Memory B cell (primary cell): ENCODE data around the gene LAMB1.
"Not testable (repeated sequence)": the region's sequence is repeated elsewhere in the genome, so short reads cannot be mapped to it uniquely, and the experiment has no call there.

Experiments
- ATAC-seq: fragments of 150-1000 bp; cut with Tn5 transposase; 2 replicates; pipeline ENCODE4 v1.10.0; 2021; ENCODE audit warnings: low read depth, mild to moderate bottlenecking, moderate library complexity
- DNase-seq, 2 donors: peaks; one replicate each; pipeline ENCODE4 v3.0.0; 2022; ENCODE audit warnings: low spot score in 2 of 2
- H3K27ac Mint-ChIP-seq: one replicate; pipeline ENCODE4 v1.8.0; 2022; ENCODE audit warnings: mild to moderate bottlenecking, moderate library complexity, mixed read lengths
- H3K27me3 Mint-ChIP-seq: one replicate; pipeline ENCODE4 v1.8.0; 2022; ENCODE audit warnings: mixed read lengths
- H3K36me3 Mint-ChIP-seq: one replicate; pipeline ENCODE4 v1.8.0; 2022; ENCODE audit warnings: mild to moderate bottlenecking, mixed read lengths
- H3K4me1 Mint-ChIP-seq: one replicate; pipeline ENCODE4 v1.8.0; 2022; ENCODE audit warnings: mixed read lengths
- H3K4me3 Mint-ChIP-seq: one replicate; pipeline ENCODE4 v1.8.0; 2022; ENCODE audit warnings: mild to moderate bottlenecking, moderate library complexity, mixed read lengths
- H3K9me3 Mint-ChIP-seq: one replicate; pipeline ENCODE4 v1.8.0; 2022; ENCODE audit warnings: mixed read lengths

LAMB1 gene

DNA sequence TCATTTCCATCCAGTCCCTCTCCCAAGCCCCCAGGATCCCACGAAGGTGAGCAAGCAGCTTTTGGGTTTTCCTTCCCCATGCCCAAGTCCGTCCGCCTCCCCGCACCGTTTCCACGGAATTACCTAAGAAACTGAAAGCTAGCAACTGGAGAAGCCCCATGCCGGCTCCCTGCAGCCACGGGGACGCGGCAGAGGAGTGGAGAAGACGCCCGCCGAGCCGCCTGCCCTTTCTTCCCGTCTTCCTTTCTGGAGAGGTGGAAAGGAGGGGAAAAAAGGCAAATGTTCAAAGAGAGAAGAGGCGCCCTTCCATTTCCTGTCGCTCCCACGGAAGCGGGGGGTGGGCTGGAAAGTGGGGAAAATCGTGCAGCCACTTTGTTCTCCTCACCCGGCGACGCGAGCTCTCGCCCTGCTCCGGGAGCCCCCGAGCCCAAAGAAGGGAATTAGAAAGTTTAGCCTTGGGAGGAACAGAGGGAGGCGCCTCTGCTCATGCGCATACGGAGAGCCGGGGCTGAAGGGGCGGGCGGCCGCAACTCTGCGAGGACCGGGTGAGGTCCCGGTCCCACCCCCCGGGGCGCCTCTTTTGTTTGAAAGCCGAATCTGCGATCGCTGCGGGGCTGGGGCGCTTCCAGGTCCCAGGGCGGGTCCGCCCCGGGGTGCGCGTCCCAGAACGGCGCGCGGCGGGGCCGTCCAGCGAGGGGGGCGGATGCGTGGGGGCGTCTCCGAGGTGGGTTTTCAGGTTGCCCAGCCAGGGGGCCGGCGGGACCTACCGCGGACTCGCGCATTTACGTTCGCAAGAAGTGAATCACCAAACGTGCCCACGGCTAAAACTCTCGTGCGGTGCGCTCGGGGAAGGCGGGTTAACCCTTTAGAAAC lies at the start of gene LAMB1:
Gene LAMB1 (minus strand): TSS at position 436 of the 873 bp plus-strand sequence. CDS start 276 bp downstream, at position 160.
- H3K27ac Mint-ChIP-seq = no peak within 1 kb of the TSS
- DNase-seq = no peak
- H3K4me3 Mint-ChIP-seq = peak within 1 kb of the TSS; percentile 71
- H3K9me3 Mint-ChIP-seq = no peaks in the 10 kb centered on the region
- H3K36me3 Mint-ChIP-seq = peaks cover 3% of the 10 kb centered on the region
- peaks cover 7% of the 10 kb centered on the region for H3K4me1 Mint-ChIP-seq
- peaks cover 25% of the 10 kb centered on the region for H3K27me3 Mint-ChIP-seq
- no peak for ATAC-seq

GRCh38 chr7:108051454-108051853 lies 48.5 kb upstream of the LAMB1 start:
- Mint-ChIP-seq H3K36me3 (no peaks in the 10 kb centered on the region), H3K9me3 (no peaks in the 10 kb centered on the region), H3K27me3 (no peaks in the 10 kb centered on the region), H3K27ac (no peak overlapping the region), H3K4me3 (no peak overlapping the region), H3K4me1 (peaks cover 9% of the 10 kb centered on the region)
- DNase-seq (no peak), ATAC-seq (no peak)

- Mint-ChIP-seq H3K36me3 (no peaks in the 10 kb centered on the region), H3K27ac (no peak overlapping the region), H3K4me3 (no peak overlapping the region), H3K4me1 (peaks cover 9% of the 10 kb centered on the region), H3K27me3 (no peaks in the 10 kb centered on the region), H3K9me3 (no peaks in the 10 kb centered on the region)
- ATAC-seq (peak; percentile 74), DNase-seq (no peak)
Observed at GRCh38 chr7:108049962-108050361, 47.0 kb upstream of the LAMB1 start.

DNA sequence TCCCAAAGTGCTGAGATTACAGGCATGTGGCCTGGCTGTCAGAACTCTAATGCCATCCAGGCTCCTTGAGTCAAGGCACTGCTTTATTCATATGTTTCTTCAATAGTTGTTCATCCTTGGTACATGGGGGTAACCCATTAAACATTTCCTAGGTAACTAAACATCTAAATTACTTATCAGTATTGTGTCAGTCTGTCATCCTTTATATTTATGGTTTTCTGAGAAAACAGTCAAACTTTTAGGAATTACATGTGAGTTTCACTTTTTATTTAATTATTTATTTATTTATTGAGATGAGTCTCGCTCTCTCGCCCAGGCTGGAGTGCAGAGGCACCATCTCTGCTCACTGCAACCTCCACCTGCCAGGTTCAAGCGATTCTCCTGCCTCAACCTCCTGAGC lies 45.5 kb upstream of the LAMB1 start:
- DNase-seq (no peak), ATAC-seq (no peak)
- no peaks in the 10 kb centered on the region for H3K36me3 Mint-ChIP-seq
- peaks cover 9% of the 10 kb centered on the region for H3K4me1 Mint-ChIP-seq
- H3K27ac Mint-ChIP-seq = no peak overlapping the region
- no peak overlapping the region for H3K4me3 Mint-ChIP-seq
- no peaks in the 10 kb centered on the region for H3K27me3 Mint-ChIP-seq
- no peaks in the 10 kb centered on the region for H3K9me3 Mint-ChIP-seq

- DNase-seq (no peak), ATAC-seq (no peak)
- Mint-ChIP-seq H3K4me3 (no peak overlapping the region), H3K27ac (no peak overlapping the region), H3K9me3 (no peaks in the 10 kb centered on the region), H3K4me1 (peaks cover 9% of the 10 kb centered on the region), H3K27me3 (no peaks in the 10 kb centered on the region), H3K36me3 (no peaks in the 10 kb centered on the region)
Observed at GRCh38 chr7:108046952-108047506, 44.1 kb upstream of the LAMB1 start.

- no peak for DNase-seq
- Mint-ChIP-seq H3K4me1 (peaks cover 6% of the 10 kb centered on the region), H3K4me3 (no peak overlapping the region), H3K27me3 (no peaks in the 10 kb centered on the region), H3K36me3 (no peaks in the 10 kb centered on the region), H3K9me3 (no peaks in the 10 kb centered on the region), H3K27ac (no peak overlapping the region)
- ATAC-seq = no peak
Observed at GRCh38 chr7:108045669-108046068, 42.7 kb upstream of the LAMB1 start.

- Mint-ChIP-seq H3K9me3 (no peaks in the 10 kb centered on the region), H3K27me3 (no peaks in the 10 kb centered on the region), H3K36me3 (no peaks in the 10 kb centered on the region), H3K4me1 (peaks cover 4% of the 10 kb centered on the region), H3K27ac (no peak overlapping the region), H3K4me3 (no peak overlapping the region)
- ATAC-seq (no peak), DNase-seq (no peak)
Observed at GRCh38 chr7:108045154-108045553, 42.2 kb upstream of the LAMB1 start.

DNA sequence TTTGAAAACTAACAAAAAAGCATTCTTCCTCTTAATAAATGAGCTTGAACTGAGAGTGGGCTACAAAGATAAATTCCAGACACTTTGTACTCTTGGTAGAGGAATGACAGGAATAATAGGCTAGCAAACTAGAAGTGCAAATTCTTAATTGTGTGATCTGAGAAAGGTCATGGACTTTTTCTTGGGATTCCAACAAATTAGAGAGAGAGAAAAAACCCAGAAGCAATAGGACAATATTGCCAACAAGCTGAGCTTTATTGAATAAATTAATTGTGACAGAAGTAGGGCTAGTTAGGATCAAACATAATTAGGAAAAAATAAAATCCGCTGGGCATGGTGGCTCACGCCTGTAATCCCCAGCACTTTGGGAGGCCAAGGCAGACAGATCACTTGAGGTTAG lies 41.4 kb upstream of the LAMB1 start:
- H3K27me3 Mint-ChIP-seq = no peaks in the 10 kb centered on the region
- ATAC-seq (no peak), DNase-seq (no peak)
- H3K4me3 Mint-ChIP-seq = no peak overlapping the region
- H3K36me3 Mint-ChIP-seq = no peaks in the 10 kb centered on the region
- H3K27ac Mint-ChIP-seq = no peak overlapping the region
- H3K4me1 Mint-ChIP-seq = peaks cover 2% of the 10 kb centered on the region
- H3K9me3 Mint-ChIP-seq = no peaks in the 10 kb centered on the region

DNA sequence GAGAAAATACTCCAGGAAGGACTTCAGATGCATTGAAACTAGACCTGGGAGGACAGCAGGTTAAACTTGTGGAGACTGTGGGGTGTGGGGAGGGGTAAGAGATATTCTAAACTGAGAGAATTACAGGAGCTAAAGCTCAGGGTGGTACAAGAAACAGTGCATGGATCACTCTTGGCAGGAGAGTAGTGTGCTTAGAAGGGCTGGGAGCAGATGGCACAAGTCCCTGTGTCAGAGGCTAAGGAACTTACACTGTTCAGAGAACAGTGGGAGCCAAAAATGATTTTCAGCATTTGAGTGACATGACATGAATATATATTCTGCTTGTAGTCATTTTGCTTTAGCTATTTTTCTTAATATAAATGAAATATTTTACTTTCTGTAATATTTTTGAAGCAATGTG lies 36.0 kb upstream of the LAMB1 start:
- H3K9me3 Mint-ChIP-seq = no peaks in the 10 kb centered on the region
- H3K27me3 Mint-ChIP-seq = peaks cover 6% of the 10 kb centered on the region
- no peaks in the 10 kb centered on the region for H3K36me3 Mint-ChIP-seq
- H3K4me3 Mint-ChIP-seq = no peak overlapping the region
- H3K4me1 Mint-ChIP-seq = no peaks in the 10 kb centered on the region
- ATAC-seq (no peak), DNase-seq (no peak)
- no peak overlapping the region for H3K27ac Mint-ChIP-seq

- H3K27ac Mint-ChIP-seq = no peak overlapping the region
- no peak for ATAC-seq
Observed at GRCh38 chr7:108037741-108038140, 34.8 kb upstream of the LAMB1 start.

DNA sequence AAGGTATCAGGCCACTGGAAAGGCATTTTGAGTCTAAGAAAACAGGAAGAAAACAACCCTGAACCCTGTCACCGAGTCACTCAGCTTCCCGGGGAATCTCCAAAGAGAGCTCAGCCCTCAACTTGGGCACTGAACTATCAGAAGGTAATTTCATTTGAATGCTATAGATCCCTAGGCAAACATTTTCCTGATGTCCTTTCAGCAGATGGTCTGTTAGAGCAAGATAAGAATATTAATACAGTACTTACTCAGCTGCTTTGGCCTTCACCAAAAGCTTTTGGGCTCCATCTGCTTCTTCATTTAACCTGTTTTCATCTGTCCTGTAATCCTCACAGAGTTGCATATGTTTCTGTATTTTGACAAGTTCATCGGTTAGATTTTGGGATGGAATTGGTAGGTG lies 34.2 kb upstream of the LAMB1 start:
- DNase-seq (no peak), ATAC-seq (no peak)
- Mint-ChIP-seq H3K27me3 (peaks cover 6% of the 10 kb centered on the region), H3K36me3 (no peaks in the 10 kb centered on the region), H3K4me3 (no peak overlapping the region), H3K27ac (no peak overlapping the region), H3K9me3 (no peaks in the 10 kb centered on the region), H3K4me1 (no peaks in the 10 kb centered on the region)

More at GRCh38 chr7:108037741-108038140, 34.8 kb upstream of the LAMB1 start:
- Mint-ChIP-seq H3K27me3 (peaks cover 6% of the 10 kb centered on the region), H3K4me1 (no peaks in the 10 kb centered on the region), H3K4me3 (no peak overlapping the region), H3K9me3 (no peaks in the 10 kb centered on the region), H3K36me3 (no peaks in the 10 kb centered on the region)
- DNase-seq = no peak

GRCh38 chr7:108034586-108034985 lies 31.6 kb upstream of the LAMB1 start:
- Mint-ChIP-seq H3K4me1 (no peaks in the 10 kb centered on the region), H3K4me3 (no peak overlapping the region), H3K27ac (no peak overlapping the region), H3K36me3 (no peaks in the 10 kb centered on the region), H3K9me3 (no peaks in the 10 kb centered on the region), H3K27me3 (peaks cover 9% of the 10 kb centered on the region)
- ATAC-seq (no peak), DNase-seq (no peak)

GRCh38 chr7:108033776-108034497 lies 31.0 kb upstream of the LAMB1 start:
- ATAC-seq = no peak
- no peaks in the 10 kb centered on the region for H3K36me3 Mint-ChIP-seq

DNA sequence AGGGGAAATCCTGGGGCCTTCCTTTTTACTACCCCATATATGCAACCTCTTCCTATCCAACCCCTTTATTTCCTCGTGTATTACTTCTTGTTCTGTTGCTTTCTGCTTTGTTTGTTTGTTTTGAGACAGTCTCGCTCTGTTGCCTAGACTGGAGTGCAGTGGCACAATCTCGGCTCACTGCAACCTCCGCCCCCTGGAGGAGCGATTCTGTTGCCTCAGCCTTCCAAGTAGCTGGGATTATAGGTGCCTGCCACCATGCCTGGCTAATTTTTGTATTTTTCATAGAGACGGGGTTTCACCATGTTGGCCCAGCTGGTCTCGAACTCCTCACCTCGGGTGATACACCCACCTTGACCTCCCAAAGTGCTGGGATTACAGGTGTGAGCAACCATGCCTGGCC lies 30.3 kb upstream of the LAMB1 start:
- ATAC-seq, H3K36me3 Mint-ChIP-seq, H3K27ac Mint-ChIP-seq, H3K4me3 Mint-ChIP-seq, H3K27me3 Mint-ChIP-seq, H3K4me1 Mint-ChIP-seq, H3K9me3 Mint-ChIP-seq, DNase-seq: not testable (repeated sequence)

More at GRCh38 chr7:108033776-108034497, 31.0 kb upstream of the LAMB1 start:
- DNase-seq = no peak
- no peaks in the 10 kb centered on the region for H3K4me1 Mint-ChIP-seq
- peaks cover 12% of the 10 kb centered on the region for H3K27me3 Mint-ChIP-seq
- H3K9me3 Mint-ChIP-seq = no peaks in the 10 kb centered on the region
- H3K4me3 Mint-ChIP-seq = no peak overlapping the region
- H3K27ac Mint-ChIP-seq = no peak overlapping the region
